ENCODE measurements around the gene FSTL4. TPM values are rescaled to one million over a fixed set of nuclear protein-coding genes. Genes with fewer than 3 reads are reported as not detected.
A peak's percentile ranks its signal among the peaks of the same experiment; 100 is the strongest.

The FSTL4 gene
- total RNA-seq, 4 donors from 2014 or later: 0.27 TPM; not detected in 3

DNA sequence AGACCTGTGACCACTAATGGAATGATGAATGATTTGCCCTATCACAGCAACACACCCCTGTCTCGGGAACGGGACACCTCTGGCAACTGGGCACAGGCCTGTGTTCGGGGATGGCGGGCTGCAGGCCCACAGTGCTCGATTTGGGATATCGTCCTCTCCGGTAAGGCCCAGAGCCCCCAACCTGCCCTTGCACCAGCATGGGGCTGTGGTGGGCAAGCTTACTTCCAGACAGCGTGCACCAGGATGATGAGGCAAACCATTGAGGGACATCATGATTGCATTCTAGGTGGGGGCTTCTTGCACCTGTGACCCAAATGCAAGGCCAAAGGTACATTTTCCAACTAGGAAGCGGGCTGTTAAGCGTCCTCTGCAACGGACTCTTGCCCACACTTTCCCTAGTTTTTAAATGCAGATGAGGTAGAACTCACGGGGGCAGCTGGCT lies 275.4 kb downstream of the FSTL4 start:
- H3K27ac ChIP-seq: no peak overlapping the region
- TF ChIP-seq, protein P1, sequence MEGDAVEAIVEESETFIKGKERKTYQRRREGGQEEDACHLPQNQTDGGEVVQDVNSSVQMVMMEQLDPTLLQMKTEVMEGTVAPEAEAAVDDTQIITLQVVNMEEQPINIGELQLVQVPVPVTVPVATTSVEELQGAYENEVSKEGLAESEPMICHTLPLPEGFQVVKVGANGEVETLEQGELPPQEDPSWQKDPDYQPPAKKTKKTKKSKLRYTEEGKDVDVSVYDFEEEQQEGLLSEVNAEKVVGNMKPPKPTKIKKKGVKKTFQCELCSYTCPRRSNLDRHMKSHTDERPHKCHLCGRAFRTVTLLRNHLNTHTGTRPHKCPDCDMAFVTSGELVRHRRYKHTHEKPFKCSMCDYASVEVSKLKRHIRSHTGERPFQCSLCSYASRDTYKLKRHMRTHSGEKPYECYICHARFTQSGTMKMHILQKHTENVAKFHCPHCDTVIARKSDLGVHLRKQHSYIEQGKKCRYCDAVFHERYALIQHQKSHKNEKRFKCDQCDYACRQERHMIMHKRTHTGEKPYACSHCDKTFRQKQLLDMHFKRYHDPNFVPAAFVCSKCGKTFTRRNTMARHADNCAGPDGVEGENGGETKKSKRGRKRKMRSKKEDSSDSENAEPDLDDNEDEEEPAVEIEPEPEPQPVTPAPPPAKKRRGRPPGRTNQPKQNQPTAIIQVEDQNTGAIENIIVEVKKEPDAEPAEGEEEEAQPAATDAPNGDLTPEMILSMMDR (IDR thresholded peaks at IDR 0.05): no peak
- TF ChIP-seq POLR2A (IDR thresholded peaks at IDR 0.05) (no peak), EP300 (IDR thresholded peaks at IDR 0.05; ENCODE audit: low read depth) (no peak), POLR2AphosphoS5 (IDR thresholded peaks at IDR 0.05) (no peak)
- no peak overlapping the region for H3K4me3 ChIP-seq
- no peaks in the 10 kb centered on the region for H3K36me3 ChIP-seq
- intact Hi-C loops (cut with DNase I; ENCODE audit: low total_unique reads) (no loop called here), in situ Hi-C loops (cut with MboI; ENCODE audit: low pct_ligation_motif_present in 1 of 4, low pct_unique_long_range_greater_than_20kb in 1 of 4, low sequenced_read_pairs in 3 of 4) (no loop called here)
- H3K4me1 ChIP-seq: peaks cover 0 to 9% (median 3%) of the 10 kb centered on the region in 4 donors
- 95% methylated on average over 12 of the region's 12 CpGs; no CpG with 5 or more reads in 1 of the 2 donors for WGBS, 2 donors (ENCODE audit: low coverage in 1 of 2)
- H3K9me3 ChIP-seq: no peaks in the 10 kb centered on the region
- no peak for DNase-seq
- H3K27me3 ChIP-seq: no peaks in the 10 kb centered on the region

DNA sequence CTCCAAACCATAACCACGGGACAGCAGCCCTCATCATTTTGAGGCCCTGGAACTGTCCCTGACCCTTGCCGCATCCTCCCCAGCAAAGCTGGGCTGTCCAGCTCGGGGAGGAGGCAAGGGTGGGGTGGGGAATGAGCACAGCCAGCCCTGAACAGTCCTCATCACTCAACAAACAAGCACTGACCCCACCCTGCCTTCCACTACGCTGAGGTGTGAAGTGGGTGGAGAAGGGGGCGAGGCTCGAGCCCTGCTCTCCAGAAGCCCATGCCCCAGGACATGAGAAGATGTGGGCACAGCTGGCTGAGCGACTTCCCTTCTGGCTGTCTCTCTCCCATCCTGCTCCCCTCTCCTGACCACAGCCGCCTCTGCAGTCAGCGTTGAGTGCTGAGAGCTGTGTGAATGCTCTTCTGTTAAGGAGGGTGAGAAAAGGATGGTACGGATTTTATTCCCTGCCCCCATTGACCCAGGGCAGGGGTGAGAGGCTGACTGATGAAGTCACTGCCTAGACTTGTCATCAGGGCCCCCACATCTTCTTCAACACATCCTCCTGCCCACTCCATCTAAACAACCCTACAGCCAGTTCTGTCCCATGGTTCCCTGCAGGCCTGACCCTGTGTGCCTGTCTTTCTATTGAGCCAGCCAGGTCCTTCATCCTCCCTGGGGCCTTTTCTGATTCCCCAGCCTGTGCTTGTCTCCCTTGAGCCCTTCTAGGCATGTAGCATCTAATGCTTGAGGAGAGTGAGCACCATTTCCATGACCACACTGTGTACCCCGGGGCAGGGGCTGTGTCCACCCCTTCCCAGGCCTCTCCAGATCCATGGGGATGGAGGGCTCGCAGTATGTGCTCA lies 276.0 kb downstream of the FSTL4 start:
- peaks cover 0 to 9% (median 3%) of the 10 kb centered on the region in 4 donors for H3K4me1 ChIP-seq
- intact Hi-C loops (cut with DNase I; ENCODE audit: low total_unique reads): no loop called here
- WGBS, 2 donors (ENCODE audit: low coverage in 1 of 2): 49 to 62% methylated on average over 3 to 12 of the region's 12 CpGs
- H3K4me3 ChIP-seq: no peak overlapping the region
- no peaks in the 10 kb centered on the region for H3K27me3 ChIP-seq
- no peaks in the 10 kb centered on the region for H3K36me3 ChIP-seq
- in situ Hi-C loops (cut with MboI; ENCODE audit: low pct_ligation_motif_present in 1 of 4, low pct_unique_long_range_greater_than_20kb in 1 of 4, low sequenced_read_pairs in 3 of 4): no loop called here
- no peaks in the 10 kb centered on the region for H3K9me3 ChIP-seq
- TF ChIP-seq POLR2A (IDR thresholded peaks at IDR 0.05) (no peak), EP300 (IDR thresholded peaks at IDR 0.05; ENCODE audit: low read depth) (no peak), POLR2AphosphoS5 (IDR thresholded peaks at IDR 0.05) (no peak)
- TF ChIP-seq, protein P1 (IDR thresholded peaks at IDR 0.05): no peak
- peak; percentile 38 for DNase-seq
- H3K27ac ChIP-seq: no peak overlapping the region

DNA sequence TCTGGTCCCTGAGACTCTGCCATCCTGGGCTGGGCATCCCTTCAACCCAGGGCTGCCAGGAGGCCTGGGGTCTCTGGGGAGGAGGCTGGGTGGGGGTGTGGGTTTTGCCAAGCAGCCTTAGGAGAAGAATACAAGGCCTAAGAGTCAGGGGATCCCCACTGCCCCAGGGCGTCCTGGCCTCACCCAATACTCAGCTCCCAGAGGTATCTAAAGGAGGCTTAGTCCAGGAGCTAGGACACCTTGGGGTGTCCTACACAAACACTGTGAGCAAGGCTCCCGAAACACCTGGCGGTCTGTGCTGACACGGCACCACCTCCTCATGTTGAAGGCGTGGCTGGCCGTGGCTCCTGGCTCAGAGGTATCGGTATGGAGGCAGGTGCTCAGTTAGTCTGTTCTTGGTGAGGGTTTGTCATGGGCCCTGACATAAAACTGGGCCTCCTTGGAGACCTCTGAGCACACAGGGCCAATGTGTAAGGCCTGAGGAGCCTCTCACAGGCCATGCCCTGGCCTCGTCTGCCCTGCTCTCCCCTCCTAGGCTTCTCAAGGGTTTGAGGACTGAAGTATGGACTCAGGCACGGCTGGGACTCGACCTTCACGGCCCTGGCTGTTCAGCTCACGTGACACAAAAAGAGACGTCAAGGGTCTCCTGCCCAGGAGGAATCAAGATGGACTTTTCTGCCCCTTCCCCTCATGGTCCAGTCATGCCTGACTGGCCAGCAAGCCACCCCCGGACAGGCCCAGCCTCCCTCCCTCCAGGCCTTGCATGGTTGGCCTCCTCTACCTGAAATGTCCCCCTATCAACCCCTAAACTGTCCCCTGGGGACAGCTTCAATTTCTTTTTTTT lies 277.3 kb downstream of the FSTL4 start:
- intact Hi-C loops (cut with DNase I; ENCODE audit: low total_unique reads) (no loop called here), in situ Hi-C loops (cut with MboI; ENCODE audit: low pct_ligation_motif_present in 1 of 4, low pct_unique_long_range_greater_than_20kb in 1 of 4, low sequenced_read_pairs in 3 of 4) (no loop called here)
- Histone ChIP-seq H3K27ac (no peak overlapping the region), H3K4me1 (peaks cover 0 to 4% (median 2%) of the 10 kb centered on the region in 4 donors), H3K4me3 (no peak overlapping the region), H3K27me3 (no peaks in the 10 kb centered on the region), H3K9me3 (no peaks in the 10 kb centered on the region), H3K36me3 (no peaks in the 10 kb centered on the region)
- no peak for TF ChIP-seq POLR2A (IDR thresholded peaks at IDR 0.05)
- TF ChIP-seq EP300 (IDR thresholded peaks at IDR 0.05; ENCODE audit: low read depth): no peak
- TF ChIP-seq, protein P1 (IDR thresholded peaks at IDR 0.05): no peak
- no peak for TF ChIP-seq POLR2AphosphoS5 (IDR thresholded peaks at IDR 0.05)
- DNase-seq: no peak
- WGBS, 2 donors (ENCODE audit: low coverage in 1 of 2): 84% methylated on average over 14 of the region's 14 CpGs; no CpG with 5 or more reads in 1 of the 2 donors

Data from transverse colon (tissue), 4 donors.